Astrocyte (in vitro differentiated cells and primary cell): ENCODE results near the gene GALE.

Source experiments
- EZH2 ChIP-seq: IDR thresholded peaks from 2 replicates; pipeline ENCODE4 v1.6.1; 2012; ENCODE audit warnings: mild to moderate bottlenecking, low read length, inconsistent platforms; ENCODE audit not compliant: insufficient read depth
- TF ChIP-seq, protein P1 (sequence below): IDR thresholded peaks from 2 replicates; pipeline ENCODE4 v1.5.1; 2011; ENCODE audit warnings: low read depth, mild to moderate bottlenecking, inconsistent platforms, low read length, moderate library complexity; ENCODE audit not compliant: insufficient read depth

DNA sequence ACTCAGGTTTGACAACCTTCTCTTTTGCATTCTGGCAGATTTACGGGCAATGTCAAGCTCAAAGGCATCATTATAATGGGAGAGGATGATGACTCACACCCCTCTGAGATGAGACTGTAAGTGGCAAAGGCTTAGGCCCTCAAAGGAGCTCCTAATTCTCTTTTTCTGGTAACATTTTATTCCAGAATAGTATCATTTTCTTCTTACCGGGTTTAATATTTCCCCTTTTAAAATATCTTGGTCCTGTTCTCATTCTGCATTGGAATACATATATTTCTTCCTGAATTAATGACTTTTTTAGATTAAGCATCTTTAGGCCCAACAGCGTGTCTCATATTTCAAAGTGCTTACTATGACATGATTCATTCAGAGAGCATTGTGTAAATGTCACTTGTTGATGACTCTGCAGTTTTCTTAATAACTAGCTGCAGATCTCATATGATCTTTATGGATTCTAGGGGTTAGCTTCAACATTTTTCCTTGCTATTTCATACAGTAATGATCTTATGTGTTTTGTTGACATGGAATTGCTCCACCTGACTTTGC is 20.7 kb downstream of the GALE start:
- TF ChIP-seq, protein P1, sequence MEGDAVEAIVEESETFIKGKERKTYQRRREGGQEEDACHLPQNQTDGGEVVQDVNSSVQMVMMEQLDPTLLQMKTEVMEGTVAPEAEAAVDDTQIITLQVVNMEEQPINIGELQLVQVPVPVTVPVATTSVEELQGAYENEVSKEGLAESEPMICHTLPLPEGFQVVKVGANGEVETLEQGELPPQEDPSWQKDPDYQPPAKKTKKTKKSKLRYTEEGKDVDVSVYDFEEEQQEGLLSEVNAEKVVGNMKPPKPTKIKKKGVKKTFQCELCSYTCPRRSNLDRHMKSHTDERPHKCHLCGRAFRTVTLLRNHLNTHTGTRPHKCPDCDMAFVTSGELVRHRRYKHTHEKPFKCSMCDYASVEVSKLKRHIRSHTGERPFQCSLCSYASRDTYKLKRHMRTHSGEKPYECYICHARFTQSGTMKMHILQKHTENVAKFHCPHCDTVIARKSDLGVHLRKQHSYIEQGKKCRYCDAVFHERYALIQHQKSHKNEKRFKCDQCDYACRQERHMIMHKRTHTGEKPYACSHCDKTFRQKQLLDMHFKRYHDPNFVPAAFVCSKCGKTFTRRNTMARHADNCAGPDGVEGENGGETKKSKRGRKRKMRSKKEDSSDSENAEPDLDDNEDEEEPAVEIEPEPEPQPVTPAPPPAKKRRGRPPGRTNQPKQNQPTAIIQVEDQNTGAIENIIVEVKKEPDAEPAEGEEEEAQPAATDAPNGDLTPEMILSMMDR: no peak
- TF ChIP-seq EZH2: no peak
